HCT116 (cell line): ENCODE results near the gene RIPOR2. TPM values are rescaled to one million over a fixed set of nuclear protein-coding genes. Genes with fewer than 3 reads are reported as not detected.

Experiments used
- ATAC-seq: fragments of 200-7000 bp; cut with Tn5 transposase; 2 replicates; pipeline ENCODE4 v1.9.1; 2020; ENCODE audit warnings: mild to moderate bottlenecking, moderate library complexity
- BruUV-seq: library from RNA; stranded (reverse); fragments of 400-500 nt; replicated peaks from 2 replicates; lab custom pipeline; 2021; lab: Mats Ljungman, UMichigan
- CTCF ChIA-PET: fragments of 300-600 bp; sonication (Branson Sonifier 250); formaldehyde crosslinking; loops from one replicate; lab custom pipeline; 2021; ENCODE audit warnings: antibody characterized with exemption; lab: Charles Lee
- POLR2A ChIA-PET: fragments of 300-600, 350-600 bp; sonication (Branson Sonifier 250); formaldehyde crosslinking; loops from one replicate; lab custom pipeline; 2021; ENCODE audit warnings: antibody characterized with exemption; lab: Charles Lee
- RAD21 ChIA-PET, 2 experiments: fragments of 300-600 bp; sonication (Branson Sonifier 250); formaldehyde crosslinking; loops; one replicate each; lab custom pipeline; 2023; ENCODE audit warnings: low total read pairs in 2 of 2; ENCODE audit not compliant: uncharacterized antibody in 2 of 2, unreplicated experiment in 2 of 2, low non-redundant PET in 1 of 2; lab: Charles Lee
- DNase-seq: peaks from one replicate; pipeline ENCODE4 v3.0.0-alpha.2; 2010; ENCODE audit warnings: low read depth, low spot score
- H2AFZ ChIP-seq: fragments of 200-600 bp; shearing (Covaris generic), sonication (generic); 2 replicates; pipeline ENCODE4 v1.6.1; 2017; ENCODE audit warnings: low read depth, mixed run types, mixed read lengths, antibody characterized with exemption, low read length; ENCODE audit not compliant: poor library complexity, severe bottlenecking
- H3K27ac ChIP-seq: 2 replicates; pipeline ENCODE4 v1.5.1; 2012; ENCODE audit warnings: low read depth, low read length
- H3K27me3 ChIP-seq: fragments of 200-600 bp; sonication (generic); 2 replicates; pipeline ENCODE4 v1.6.1; 2016; ENCODE audit warnings: mixed run types, low read length, mixed read lengths; ENCODE audit not compliant: insufficient read depth
- H3K36me3 ChIP-seq, 2 experiments: fragments of 200-500 bp in 1 of 2; fragments of 200-600 bp in 1 of 2; sonication (Bioruptor generic) in 1 of 2; sonication (generic) in 1 of 2; 2 replicates each; pipeline versions ENCODE4 v1.5.1 to v1.6.1; 2014 to 2016; ENCODE audit warnings: low read length in 2 of 2, inconsistent platforms in 1 of 2, mixed read lengths in 1 of 2, mixed run types in 1 of 2; ENCODE audit not compliant: insufficient read depth in 2 of 2, control insufficient read depth in 1 of 2
- H3K4me1 ChIP-seq, 2 experiments: fragments of 200-600 bp in 1 of 2; sonication (generic) in 1 of 2; 2 replicates each; pipeline versions ENCODE4 v1.5.1 to v1.6.1; 2012 to 2017; ENCODE audit warnings: low read length in 2 of 2, inconsistent platforms in 1 of 2, mild to moderate bottlenecking in 1 of 2, mixed read lengths in 1 of 2, mixed run types in 1 of 2, moderate library complexity in 1 of 2; ENCODE audit not compliant: insufficient read depth in 2 of 2, control insufficient read depth in 1 of 2
- H3K4me2 ChIP-seq: fragments of 200-600 bp; sonication (generic); 2 replicates; pipeline ENCODE4 v1.6.1; 2017; ENCODE audit warnings: mixed run types, low read length, mixed read lengths
- H3K4me3 ChIP-seq, 2 experiments: fragments of 200-600 bp in 1 of 2; sonication (generic) in 1 of 2; replicated peaks in 1 of 2; 2 replicates each; pipeline ENCODE4 v1.5.1; 2011 to 2016; ENCODE audit warnings: low read length in 2 of 2, control low read depth in 1 of 2, low read depth in 1 of 2, mild to moderate bottlenecking in 1 of 2, mixed read lengths in 1 of 2, mixed run types in 1 of 2
- H3K79me2 ChIP-seq: fragments of 200-600 bp; sonication (generic); 2 replicates; pipeline ENCODE4 v1.6.1; 2017; ENCODE audit warnings: mild to moderate bottlenecking, mixed run types, low read length, moderate library complexity, mixed read lengths; ENCODE audit not compliant: insufficient read depth
- H3K9ac ChIP-seq: fragments of 200-600 bp; sonication (generic); 2 replicates; pipeline ENCODE4 v1.6.1; 2016; ENCODE audit warnings: low read length, mixed read lengths
- H3K9me2 ChIP-seq: fragments of 200-600 bp; sonication (generic), shearing (Covaris generic); 2 replicates; pipeline ENCODE4 v1.6.1; 2017; ENCODE audit warnings: mixed run types, mild to moderate bottlenecking, moderate library complexity; ENCODE audit not compliant: insufficient read depth
- H3K9me3 ChIP-seq, 2 experiments: fragments of 200-500 bp in 1 of 2; fragments of 200-600 bp in 1 of 2; sonication (Bioruptor generic) in 1 of 2; sonication (generic) in 1 of 2; 2 replicates each; pipeline ENCODE4 v1.6.1; 2014 to 2017; ENCODE audit warnings: low read length in 2 of 2, mixed read lengths in 2 of 2, inconsistent platforms in 1 of 2, low read depth in 1 of 2, mild to moderate bottlenecking in 1 of 2, mixed run types in 1 of 2, moderate library complexity in 1 of 2; ENCODE audit not compliant: control insufficient read depth in 1 of 2, insufficient read depth in 1 of 2
- H4K20me1 ChIP-seq: fragments of 200-600 bp; sonication (generic), shearing (Covaris generic); 2 replicates; pipeline ENCODE4 v1.6.1; 2017; ENCODE audit warnings: mixed run types, mild to moderate bottlenecking, moderate library complexity; ENCODE audit not compliant: insufficient read depth
- ATF3 ChIP-seq: IDR thresholded peaks from 2 replicates; pipeline ENCODE4 v1.6.1; 2012
- CEBPB ChIP-seq: IDR thresholded peaks from 2 replicates; pipeline ENCODE4 v1.6.1; 2012; ENCODE audit warnings: low read depth
- CTCF ChIP-seq, 3 experiments: fragments of 200-600 bp in 1 of 3; sonication (generic) in 1 of 3; IDR thresholded peaks in 2 of 3; conservative IDR thresholded peaks in 1 of 3; 2 replicates each; pipeline ENCODE4 v1.5.1; 2012 to 2017; ENCODE audit warnings: low read depth in 2 of 3, low read length in 2 of 3, antibody characterized with exemption in 1 of 3, borderline replicate concordance in 1 of 3, control low read depth in 1 of 3, mild to moderate bottlenecking in 1 of 3, mixed read lengths in 1 of 3, mixed run types in 1 of 3, moderate library complexity in 1 of 3; ENCODE audit not compliant: insufficient read depth in 1 of 3
- EGR1 ChIP-seq: IDR thresholded peaks from 2 replicates; pipeline ENCODE4 v1.6.1; 2012; ENCODE audit warnings: low read depth
- ELF1 ChIP-seq: IDR thresholded peaks from 2 replicates; pipeline ENCODE4 v1.6.1; 2012; ENCODE audit warnings: low read depth, borderline replicate concordance
- EZH2 ChIP-seq: fragments of 200-600 bp; sonication (generic); IDR thresholded peaks from 2 replicates; pipeline ENCODE4 v1.6.1; 2017; ENCODE audit warnings: antibody characterized with exemption, mixed run types
- JUND ChIP-seq: IDR thresholded peaks from 2 replicates; pipeline ENCODE4 v1.6.1; 2012
- MAX ChIP-seq: IDR thresholded peaks from 2 replicates; pipeline ENCODE4 v1.6.1; 2012
- POLR2A ChIP-seq: IDR thresholded peaks from 2 replicates; pipeline ENCODE4 v1.7.0; 2011; ENCODE audit warnings: borderline replicate concordance; ENCODE audit not compliant: insufficient read depth, insufficient read length; ENCODE audit errors: extremely low read depth
- POLR2AphosphoS5 ChIP-seq: IDR thresholded peaks from 2 replicates; pipeline ENCODE4 v1.6.1; 2011; ENCODE audit warnings: mild to moderate bottlenecking, low read depth, low read length, moderate library complexity
- RAD21 ChIP-seq: IDR thresholded peaks from 2 replicates; pipeline ENCODE4 v1.6.1; 2012; ENCODE audit warnings: low read depth, mild to moderate bottlenecking
- REST ChIP-seq: IDR thresholded peaks from 2 replicates; pipeline ENCODE4 v1.6.1; 2012; ENCODE audit warnings: low read depth
- SIN3A ChIP-seq: IDR thresholded peaks from 2 replicates; pipeline ENCODE4 v1.6.1; 2012; ENCODE audit warnings: low read depth
- SRF ChIP-seq: IDR thresholded peaks from 2 replicates; pipeline ENCODE4 v1.6.1; 2012; ENCODE audit warnings: low read depth
- ZFX ChIP-seq: fragments of 450-650 bp; IDR thresholded peaks from 2 replicates; pipeline ENCODE4 v1.6.1; 2017
- ZNF274 ChIP-seq: fragments of 200-500 bp; sonication (Bioruptor generic); IDR thresholded peaks from 2 replicates; pipeline ENCODE4 v1.6.1; 2014; ENCODE audit warnings: mild to moderate bottlenecking, low read depth, low read length, inconsistent platforms
- intact Hi-C: fragments of 100-400 bp; cut with micrococcal nuclease; formaldehyde crosslinking; loops from 2 replicates; pipeline ENCODE4 v1.10.0; 2022
- total RNA-seq: library from RNA; stranded (reverse); gene quantifications from one replicate; pipeline ENCODE4 v1.2.1, GENCODE V29; 2021; ENCODE audit not compliant: unreplicated experiment

The RIPOR2 gene
- total RNA-seq, 1 experiment from 2014 or later = 0.44 TPM

- no TSS peak for BruUV-seq
- RAD21 ChIA-PET = no interaction called here
- no peak overlapping the region for H3K9ac ChIP-seq
- H3K27ac ChIP-seq = no peak overlapping the region
- CTCF ChIA-PET = no interaction called here
- H3K4me1 ChIP-seq = no peaks in the 10 kb centered on the region
- H3K4me3 ChIP-seq = no peak overlapping the region
- H3K36me3 ChIP-seq = no peaks in the 10 kb centered on the region
- DNase-seq (no peak), ATAC-seq (no peak)
- H3K9me3 ChIP-seq = no peaks in the 10 kb centered on the region
- H3K27me3 ChIP-seq = no peaks in the 10 kb centered on the region
- POLR2A ChIA-PET = no interaction called here
- intact Hi-C loops = no loop called here
- no peak for TF ChIP-seq ZNF274
- TF ChIP-seq SRF = no peak
- TF ChIP-seq REST = no peak
- H2AFZ ChIP-seq = no peak overlapping the region
- no peak overlapping the region for H3K4me2 ChIP-seq
- no peaks in the 10 kb centered on the region for H4K20me1 ChIP-seq
- H3K79me2 ChIP-seq = no peaks in the 10 kb centered on the region
- H3K9me2 ChIP-seq = no peaks in the 10 kb centered on the region
Observed at GRCh38 chr6:24875534-24875901, 60.2 kb downstream of the RIPOR2 start.

- no peaks in the 10 kb centered on the region for H3K27me3 ChIP-seq
- no peak overlapping the region for H3K4me2 ChIP-seq
- no TSS peak for BruUV-seq
- H4K20me1 ChIP-seq = no peaks in the 10 kb centered on the region
- no peak overlapping the region for H3K27ac ChIP-seq
- ChIA-PET RAD21 (no interaction called here), POLR2A (no interaction called here), CTCF (no interaction called here)
- intact Hi-C loops = no loop called here
- H3K9ac ChIP-seq = no peak overlapping the region
- H3K79me2 ChIP-seq = no peaks in the 10 kb centered on the region
- DNase-seq (no peak), ATAC-seq (no peak)
- H3K4me1 ChIP-seq = no peaks in the 10 kb centered on the region
- no peaks in the 10 kb centered on the region for H3K9me2 ChIP-seq
- no peak overlapping the region for H3K4me3 ChIP-seq
- no peaks in the 10 kb centered on the region for H3K36me3 ChIP-seq
- H3K9me3 ChIP-seq = no peaks in the 10 kb centered on the region
- no peak overlapping the region for H2AFZ ChIP-seq
- TF ChIP-seq ZNF274 (no peak), ATF3 (no peak), POLR2AphosphoS5 (no peak), CTCF (IDR thresholded peaks at IDR 0.05 in 2 of 3, conservative IDR thresholded peaks at IDR 0.05 in 1 of 3; ENCODE audit: borderline replicate concordance in 1 of 3, insufficient read depth in 1 of 3, low read depth in 2 of 3, low read length in 2 of 3) (no peak), JUND (no peak), RAD21 (no peak), EGR1 (no peak), EZH2 (no peak), POLR2A (no peak), SIN3A (no peak), MAX (no peak), SRF (no peak), ZFX (no peak), CEBPB (no peak), ELF1 (no peak)
Observed at GRCh38 chr6:24874776-24875533, 60.8 kb downstream of the RIPOR2 start.
